OCI-LY7 (cell line): ENCODE results near the gene ENOX2. TPM values are rescaled to one million over a fixed set of nuclear protein-coding genes. Genes with fewer than 3 reads are reported as not detected.

Experiments used
- BruUV-seq: library from RNA; stranded (reverse); fragments of 400-500 nt; replicated peaks from 2 replicates; lab custom pipeline; 2021; lab: Mats Ljungman, UMichigan
- CTCF ChIA-PET: fragments of 300-600 bp; sonication (Branson Sonifier 250); formaldehyde crosslinking; loops from one replicate; lab custom pipeline; 2022; ENCODE audit warnings: antibody characterized with exemption; ENCODE audit not compliant: unreplicated experiment; lab: Charles Lee
- POLR2A ChIA-PET: fragments of 300-600 bp; sonication (Branson Sonifier 250); formaldehyde crosslinking; loops from one replicate; lab custom pipeline; 2022; ENCODE audit warnings: antibody characterized with exemption; lab: Charles Lee
- DNase-seq: peaks from one replicate; pipeline ENCODE4 v3.0.0-alpha.2; 2015; ENCODE audit warnings: low spot score
- H2AFZ ChIP-seq: fragments of 200-600 bp; sonication (generic), shearing (Covaris generic); 2 replicates; pipeline ENCODE4 v1.6.1; 2014; ENCODE audit warnings: mild to moderate bottlenecking, antibody characterized with exemption, low read length, moderate library complexity
- H3K27ac ChIP-seq: fragments of 200-600 bp; sonication (generic); 2 replicates; pipeline ENCODE4 v1.5.1; 2014; ENCODE audit warnings: mixed run types, low read depth, mild to moderate bottlenecking, moderate library complexity, low read length, inconsistent platforms; ENCODE audit not compliant: poor library complexity, severe bottlenecking
- H3K36me3 ChIP-seq: fragments of 200-600 bp; sonication (generic); 2 replicates; pipeline ENCODE4 v1.6.1; 2014; ENCODE audit warnings: mild to moderate bottlenecking, antibody characterized with exemption, low read length, moderate library complexity, mixed read lengths; ENCODE audit not compliant: insufficient read depth
- H3K4me1 ChIP-seq: fragments of 200-600 bp; sonication (generic); 2 replicates; pipeline ENCODE4 v1.5.1; 2014; ENCODE audit warnings: mild to moderate bottlenecking, low read length; ENCODE audit not compliant: insufficient read depth, poor library complexity, severe bottlenecking
- H3K4me2 ChIP-seq: fragments of 200-600 bp; sonication (generic); 2 replicates; pipeline ENCODE4 v1.6.1; 2014; ENCODE audit warnings: mild to moderate bottlenecking, low read length
- H3K4me3 ChIP-seq: fragments of 200-600 bp; sonication (generic); 2 replicates; pipeline ENCODE4 v1.5.1; 2014; ENCODE audit warnings: mild to moderate bottlenecking, low read depth, low read length; ENCODE audit not compliant: poor library complexity, severe bottlenecking
- H3K79me2 ChIP-seq: fragments of 200-600 bp; sonication (generic); 2 replicates; pipeline ENCODE4 v1.6.1; 2016; ENCODE audit warnings: low read depth, mild to moderate bottlenecking, low read length, moderate library complexity, mixed read lengths; ENCODE audit not compliant: insufficient read depth
- H3K9me2 ChIP-seq: fragments of 200-600 bp; sonication (generic); 2 replicates; pipeline ENCODE4 v1.6.1; 2016; ENCODE audit warnings: mild to moderate bottlenecking, low read length, mixed read lengths; ENCODE audit not compliant: insufficient read depth
- H3K9me3 ChIP-seq: fragments of 200-600 bp; sonication (generic); 2 replicates; pipeline ENCODE4 v1.6.1; 2014; ENCODE audit warnings: mild to moderate bottlenecking, mixed run types, low read length, mixed read lengths
- H4K20me1 ChIP-seq: fragments of 200-600 bp; sonication (generic); 2 replicates; pipeline ENCODE4 v1.6.1; 2014; ENCODE audit warnings: mild to moderate bottlenecking, antibody characterized with exemption, low read length, moderate library complexity, mixed read lengths; ENCODE audit not compliant: insufficient read depth
- EZH2phosphoT487 ChIP-seq: fragments of 200-600 bp; sonication (generic); IDR thresholded peaks from 2 replicates; pipeline ENCODE4 v1.6.1; 2018; ENCODE audit warnings: low read depth, borderline replicate concordance, mild to moderate bottlenecking, mixed run types, antibody characterized with exemption, low read length, moderate library complexity, mixed read lengths
- intact Hi-C: fragments of 100-400 bp; cut with micrococcal nuclease; formaldehyde crosslinking; loops from one replicate; pipeline ENCODE4 v1.10.0; 2022; ENCODE audit not compliant: unreplicated experiment
- total RNA-seq, 2 experiments: library from RNA; depleted of rRNA in 1 of 2; stranded (reverse); fragments of >200 nt in 1 of 2; shearing (Covaris generic) in 1 of 2; gene quantifications; 2 replicates each; pipeline ENCODE4 v1.2.3, GENCODE V29; 2014 to 2022
- TF ChIP-seq, protein P1 (sequence below): fragments of 200-600 bp; sonication (generic); conservative IDR thresholded peaks from 2 replicates; pipeline ENCODE4 v1.5.1; 2014; ENCODE audit warnings: mild to moderate bottlenecking, antibody characterized with exemption, low read length, moderate library complexity, mixed read lengths

Gene ENOX2
- total RNA-seq, 2 experiments from 2014 or later, result 5.0 to 11.9 TPM

DNA sequence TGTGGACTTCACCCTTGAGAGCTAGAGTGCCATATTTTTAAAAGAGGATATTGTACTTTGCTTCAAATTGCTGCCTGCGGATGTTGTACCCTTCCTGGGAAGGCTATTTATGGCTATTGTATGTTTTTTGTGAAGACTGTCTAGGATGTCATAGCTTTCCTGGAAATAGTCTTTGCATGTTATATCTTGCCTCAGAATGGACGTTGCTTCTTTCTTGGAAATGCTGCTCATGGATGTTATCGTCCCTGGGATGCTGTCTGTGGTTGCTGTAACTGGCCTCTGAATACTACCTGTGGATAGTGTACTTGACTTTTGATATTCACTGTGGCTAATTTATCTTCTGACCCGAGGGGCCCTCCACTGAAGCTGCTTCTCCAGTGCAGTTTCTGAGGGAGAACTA, 146.8 kb downstream of the ENOX2 start:
- intact Hi-C loops, result no loop called here
- no peaks in the 10 kb centered on the region for H3K4me1 ChIP-seq
- H3K27ac ChIP-seq, result no peak overlapping the region
- H3K9me3 ChIP-seq, result no peaks in the 10 kb centered on the region
- no peak overlapping the region for H3K4me3 ChIP-seq
- H3K4me2 ChIP-seq, result no peak overlapping the region
- no peaks in the 10 kb centered on the region for H3K79me2 ChIP-seq
- no peak for DNase-seq
- ChIA-PET POLR2A (no interaction called here), CTCF (no interaction called here)
- H4K20me1 ChIP-seq, result no peaks in the 10 kb centered on the region
- no TSS peak for BruUV-seq
- H3K9me2 ChIP-seq, result no peaks in the 10 kb centered on the region
- no peak for TF ChIP-seq EZH2phosphoT487
- TF ChIP-seq, protein P1, sequence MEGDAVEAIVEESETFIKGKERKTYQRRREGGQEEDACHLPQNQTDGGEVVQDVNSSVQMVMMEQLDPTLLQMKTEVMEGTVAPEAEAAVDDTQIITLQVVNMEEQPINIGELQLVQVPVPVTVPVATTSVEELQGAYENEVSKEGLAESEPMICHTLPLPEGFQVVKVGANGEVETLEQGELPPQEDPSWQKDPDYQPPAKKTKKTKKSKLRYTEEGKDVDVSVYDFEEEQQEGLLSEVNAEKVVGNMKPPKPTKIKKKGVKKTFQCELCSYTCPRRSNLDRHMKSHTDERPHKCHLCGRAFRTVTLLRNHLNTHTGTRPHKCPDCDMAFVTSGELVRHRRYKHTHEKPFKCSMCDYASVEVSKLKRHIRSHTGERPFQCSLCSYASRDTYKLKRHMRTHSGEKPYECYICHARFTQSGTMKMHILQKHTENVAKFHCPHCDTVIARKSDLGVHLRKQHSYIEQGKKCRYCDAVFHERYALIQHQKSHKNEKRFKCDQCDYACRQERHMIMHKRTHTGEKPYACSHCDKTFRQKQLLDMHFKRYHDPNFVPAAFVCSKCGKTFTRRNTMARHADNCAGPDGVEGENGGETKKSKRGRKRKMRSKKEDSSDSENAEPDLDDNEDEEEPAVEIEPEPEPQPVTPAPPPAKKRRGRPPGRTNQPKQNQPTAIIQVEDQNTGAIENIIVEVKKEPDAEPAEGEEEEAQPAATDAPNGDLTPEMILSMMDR, result no peak
- no peaks in the 10 kb centered on the region for H3K36me3 ChIP-seq
- H2AFZ ChIP-seq, result no peak overlapping the region

DNA sequence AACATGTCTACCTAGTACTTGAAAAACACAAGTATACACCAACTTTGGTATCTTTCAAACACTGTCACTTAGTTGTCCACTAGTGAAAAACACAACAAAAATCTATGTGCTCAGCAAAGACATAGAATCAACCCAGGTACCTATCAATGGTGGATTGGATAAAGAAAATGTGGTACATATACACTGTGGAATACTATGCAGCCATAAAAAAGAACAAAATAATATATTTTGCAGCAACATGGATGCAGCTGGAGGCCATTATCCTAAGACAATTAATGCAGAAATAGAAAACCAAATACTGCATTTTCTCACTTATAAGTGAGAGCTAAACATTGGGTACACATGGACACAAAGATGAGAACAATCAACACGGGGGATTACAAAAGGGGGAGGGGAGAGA, 148.7 kb downstream of the ENOX2 start:
- Histone ChIP-seq H3K36me3 (no peaks in the 10 kb centered on the region), H3K9me3 (no peaks in the 10 kb centered on the region), H3K27ac (no peak overlapping the region), H4K20me1 (no peaks in the 10 kb centered on the region), H3K79me2 (no peaks in the 10 kb centered on the region), H3K4me3 (no peak overlapping the region), H3K9me2 (no peaks in the 10 kb centered on the region), H3K4me1 (no peaks in the 10 kb centered on the region), H3K4me2 (no peak overlapping the region), H2AFZ (no peak overlapping the region)
- ChIA-PET CTCF (no interaction called here), POLR2A (interaction anchor here (0.6 kb wide), 1 partner anchor 44 kb away, joined by 3 read pairs; no protein-coding TSS in a partner anchor)
- no peak for TF ChIP-seq EZH2phosphoT487
- TF ChIP-seq, protein P1, result no peak
- intact Hi-C loops, result no loop called here
- BruUV-seq, result no TSS peak
- no peak for DNase-seq

DNA sequence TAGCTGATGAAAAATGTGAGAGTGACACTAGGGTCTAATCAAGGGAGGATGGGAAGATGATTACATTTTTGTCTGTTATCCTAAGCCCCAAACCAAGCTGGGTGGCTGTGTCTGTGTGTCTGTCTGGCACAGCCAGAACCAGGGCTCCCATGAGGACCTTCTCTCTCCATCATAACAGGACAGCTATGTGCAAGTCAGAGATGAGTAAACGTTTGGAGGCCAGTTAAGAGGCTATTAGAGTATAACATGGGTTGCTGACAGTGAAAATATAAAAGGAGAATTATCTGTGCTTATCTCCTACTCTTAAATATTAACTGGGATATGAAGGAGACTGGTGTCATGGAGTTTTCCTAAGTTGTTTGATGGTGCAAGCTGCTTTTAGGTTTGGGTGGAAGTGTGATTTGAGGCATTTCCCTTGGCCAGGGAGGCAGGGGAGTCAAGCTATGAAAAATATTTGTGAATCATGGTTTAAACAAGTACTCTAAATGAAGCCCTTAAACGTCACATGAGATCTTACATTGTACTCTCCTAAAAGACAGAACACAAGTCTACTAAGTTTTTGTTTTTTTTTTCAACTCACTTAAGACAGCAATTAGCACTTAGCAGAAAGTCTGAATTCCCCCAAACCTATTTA, 156.2 kb downstream of the ENOX2 start:
- H4K20me1 ChIP-seq, result no peaks in the 10 kb centered on the region
- ChIA-PET CTCF (no interaction called here), POLR2A (interaction anchor here (0.9 kb wide), 1 partner anchor 8 kb away, joined by 3 read pairs; no protein-coding TSS in a partner anchor)
- H3K9me3 ChIP-seq, result no peaks in the 10 kb centered on the region
- H3K27ac ChIP-seq, result no peak overlapping the region
- DNase-seq, result no peak
- TF ChIP-seq, protein P1, result no peak
- no peak for TF ChIP-seq EZH2phosphoT487
- intact Hi-C loops, result no loop called here
- H3K4me3 ChIP-seq, result no peak overlapping the region
- H3K4me2 ChIP-seq, result no peak overlapping the region
- H3K79me2 ChIP-seq, result no peaks in the 10 kb centered on the region
- BruUV-seq, result no TSS peak
- no peaks in the 10 kb centered on the region for H3K9me2 ChIP-seq
- H3K4me1 ChIP-seq, result no peaks in the 10 kb centered on the region
- no peaks in the 10 kb centered on the region for H3K36me3 ChIP-seq
- no peak overlapping the region for H2AFZ ChIP-seq
